ENCODE results near the gene HPCA. TPM values are rescaled to one million over a fixed set of nuclear protein-coding genes. Genes with fewer than 3 reads are reported as not detected.
"Not testable (repeated sequence)": the region's sequence is repeated elsewhere in the genome, so short reads cannot be mapped to it uniquely, and the experiment has no call there.

Gene HPCA
- total RNA-seq, 4 donors from 2014 or later = 0.19 TPM; not detected in 3

- TF ChIP-seq POLR2A (IDR thresholded peaks at IDR 0.05) = no peak
- TF ChIP-seq CTCF (IDR thresholded peaks at IDR 0.05) = no peak
- WGBS, 2 donors = 64 to 77% methylated on average over 3 of the region's 3 CpGs
- intact Hi-C loops (cut with DNase I; ENCODE audit: low total_unique reads) = no loop called here
- DNase-seq (ENCODE audit: low spot score in 2 of 2) = no peak
- H3K4me3 ChIP-seq (ENCODE audit: low read depth, poor library complexity, severe bottlenecking) = no peak overlapping the region
These were observed 17.9 kb downstream of the HPCA start for GRCh38 chr1:32903991-32904785.

- WGBS, 2 donors = 29 to 40% methylated on average over 2 of the region's 2 CpGs
- TF ChIP-seq POLR2A (IDR thresholded peaks at IDR 0.05) (no peak), CTCF (IDR thresholded peaks at IDR 0.05) (no peak)
- intact Hi-C loops (cut with DNase I; ENCODE audit: low total_unique reads) = no loop called here
These were observed 18.5 kb downstream of the HPCA start for GRCh38 chr1:32904797-32905196.

GRCh38 chr1:32905588-32905987 is 19.3 kb downstream of the HPCA start:
- intact Hi-C loops (cut with DNase I; ENCODE audit: low total_unique reads); H3K4me3 ChIP-seq (ENCODE audit: low read depth, poor library complexity, severe bottlenecking); DNase-seq (ENCODE audit: low spot score in 2 of 2): not testable (repeated sequence)
- WGBS, 2 donors = 82 to 83% methylated on average over 10 of the region's 10 CpGs

More at GRCh38 chr1:32904797-32905196, 18.5 kb downstream of the HPCA start:
- H3K4me3 ChIP-seq (ENCODE audit: low read depth, poor library complexity, severe bottlenecking) = no peak overlapping the region
- no peak for DNase-seq (ENCODE audit: low spot score in 2 of 2)

GRCh38 chr1:32906654-32907053 is 20.4 kb downstream of the HPCA start:
- no peak for DNase-seq (ENCODE audit: low spot score in 2 of 2)
- 85 to 88% methylated on average over 7 of the region's 7 CpGs for WGBS, 2 donors
- no peak overlapping the region for H3K4me3 ChIP-seq (ENCODE audit: low read depth, poor library complexity, severe bottlenecking)
- intact Hi-C loops (cut with DNase I; ENCODE audit: low total_unique reads) = no loop called here
- TF ChIP-seq CTCF (IDR thresholded peaks at IDR 0.05) = no peak
- TF ChIP-seq POLR2A (IDR thresholded peaks at IDR 0.05) = no peak

GRCh38 chr1:32907435-32907834 is 21.1 kb downstream of the HPCA start:
- DNase-seq (ENCODE audit: low spot score in 2 of 2) = no peak
- intact Hi-C loops (cut with DNase I; ENCODE audit: low total_unique reads) = no loop called here
- no peak overlapping the region for H3K4me3 ChIP-seq (ENCODE audit: low read depth, poor library complexity, severe bottlenecking)
- TF ChIP-seq POLR2A (IDR thresholded peaks at IDR 0.05) (no peak), CTCF (IDR thresholded peaks at IDR 0.05) (no peak)
- 30 to 40% methylated on average over 4 of the region's 4 CpGs for WGBS, 2 donors

GRCh38 chr1:32910319-32910718 is 24.0 kb downstream of the HPCA start:
- 96 to 97% methylated on average over 5 of the region's 5 CpGs for WGBS, 2 donors
- TF ChIP-seq CTCF (IDR thresholded peaks at IDR 0.05) (no peak), POLR2A (IDR thresholded peaks at IDR 0.05) (no peak)
- DNase-seq (ENCODE audit: low spot score in 2 of 2) = no peak
- intact Hi-C loops (cut with DNase I; ENCODE audit: low total_unique reads) = no loop called here
- no peak overlapping the region for H3K4me3 ChIP-seq (ENCODE audit: low read depth, poor library complexity, severe bottlenecking)
